NOMO-1 treated with dmso at 0.1 percent for 144 hours (cell line): Measurements from ENCODE around the gene CNP.

ENCODE experiments used
- DNase-seq: peaks from one replicate; lab custom pipeline; 2025; ENCODE audit not compliant: unreplicated experiment; lab: John Stamatoyannopoulos, UW

Gene CNP

GRCh38 chr17:41971721-41972523, 5.3 kb downstream of the CNP start:
- DNase-seq, result no peak

GRCh38 chr17:41972571-41973407, 6.2 kb downstream of the CNP start:
- DNase-seq, result no peak

GRCh38 chr17:41973408-41973811, 6.8 kb downstream of the CNP start:
- DNase-seq, result no peak

- no peak for DNase-seq
Measured at GRCh38 chr17:41974031-41974430, 7.4 kb downstream of the CNP start.

- DNase-seq, result no peak
Measured at GRCh38 chr17:41974658-41975057, 8.1 kb downstream of the CNP start.

- DNase-seq, result no peak
Measured at GRCh38 chr17:41975099-41976083, 8.8 kb downstream of the CNP start.

- DNase-seq, result no peak
Measured at GRCh38 chr17:41976142-41976768, 9.7 kb downstream of the CNP start.

GRCh38 chr17:41977991-41978390, 11.4 kb downstream of the CNP start:
- DNase-seq, result no peak

- no peak for DNase-seq
Measured at GRCh38 chr17:41982026-41982760, 15.6 kb downstream of the CNP start.

GRCh38 chr17:41984454-41984853, 17.9 kb downstream of the CNP start:
- no peak for DNase-seq

- no peak for DNase-seq
Measured at GRCh38 chr17:41985919-41986318, 19.3 kb downstream of the CNP start.

- no peak for DNase-seq
Measured at GRCh38 chr17:41986634-41987033, 20.0 kb downstream of the CNP start.

GRCh38 chr17:41987642-41988041, 21.0 kb downstream of the CNP start:
- no peak for DNase-seq

- DNase-seq, result no peak
Measured at GRCh38 chr17:41988418-41988817, 21.8 kb downstream of the CNP start.

GRCh38 chr17:41989702-41990419, 23.3 kb downstream of the CNP start:
- no peak for DNase-seq

GRCh38 chr17:41992576-41992975, 26.0 kb downstream of the CNP start:
- DNase-seq, result no peak

GRCh38 chr17:41996855-41997164, 30.2 kb downstream of the CNP start:
- DNase-seq, result no peak

GRCh38 chr17:41998497-41998896, 31.9 kb downstream of the CNP start:
- no peak for DNase-seq

GRCh38 chr17:42000413-42001133, 34.0 kb downstream of the CNP start:
- DNase-seq, result no peak
